GM21515 (cell line): ENCODE measurements around the gene IL20RA.

ENCODE experiments used
- ATAC-seq: cut with Tn5 transposase; IDR thresholded peaks from one replicate; pipeline ENCODE4 v1.9.1; 2021; ENCODE audit not compliant: unreplicated experiment

The IL20RA gene

GRCh38 chr6:137008204-137008603 lies 36.6 kb downstream of the IL20RA start:
- ATAC-seq = no peak

DNA sequence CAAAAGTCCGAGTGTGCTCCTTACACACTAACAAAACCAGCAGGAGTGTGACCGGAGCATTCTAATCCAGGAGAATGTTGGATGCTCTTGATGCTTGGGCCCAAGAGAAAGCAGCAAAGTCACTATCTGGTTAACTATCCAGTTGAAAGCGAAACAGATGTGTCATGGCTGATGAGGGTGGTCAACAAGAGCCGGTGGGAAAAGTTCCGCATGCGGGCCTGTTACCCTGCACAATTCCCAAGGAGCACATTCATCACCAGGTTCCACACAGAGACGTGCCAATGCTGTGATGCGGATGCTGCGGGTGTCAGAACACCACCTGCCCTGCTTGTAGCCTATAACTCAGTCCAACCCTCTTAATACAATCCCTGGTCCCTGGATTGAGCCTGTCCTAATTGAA lies 38.7 kb downstream of the IL20RA start:
- ATAC-seq = no peak

- ATAC-seq = no peak
Observed at GRCh38 chr6:137005073-137005472, 39.7 kb downstream of the IL20RA start.

DNA sequence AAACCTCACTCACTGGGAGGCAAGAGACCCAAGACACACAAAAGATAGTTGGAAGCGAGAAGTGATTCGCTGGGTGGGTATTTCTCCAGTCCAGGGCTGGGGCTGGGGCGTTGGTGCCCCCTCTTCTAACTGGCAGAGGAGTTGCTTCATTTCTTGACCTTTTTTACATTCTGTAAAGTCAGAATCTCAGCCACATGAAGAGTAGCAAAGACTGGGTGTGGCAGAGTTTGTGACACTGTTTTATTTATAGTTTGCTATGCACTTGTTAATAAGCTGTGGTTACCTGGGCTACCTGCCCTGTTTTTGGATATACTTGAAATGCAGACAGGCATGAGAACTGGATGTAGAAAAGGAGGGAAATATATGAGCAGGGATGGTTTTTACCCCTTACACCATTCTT lies 42.3 kb downstream of the IL20RA start:
- ATAC-seq = no peak

GRCh38 chr6:137001977-137002302 lies 42.8 kb downstream of the IL20RA start:
- no peak for ATAC-seq

DNA sequence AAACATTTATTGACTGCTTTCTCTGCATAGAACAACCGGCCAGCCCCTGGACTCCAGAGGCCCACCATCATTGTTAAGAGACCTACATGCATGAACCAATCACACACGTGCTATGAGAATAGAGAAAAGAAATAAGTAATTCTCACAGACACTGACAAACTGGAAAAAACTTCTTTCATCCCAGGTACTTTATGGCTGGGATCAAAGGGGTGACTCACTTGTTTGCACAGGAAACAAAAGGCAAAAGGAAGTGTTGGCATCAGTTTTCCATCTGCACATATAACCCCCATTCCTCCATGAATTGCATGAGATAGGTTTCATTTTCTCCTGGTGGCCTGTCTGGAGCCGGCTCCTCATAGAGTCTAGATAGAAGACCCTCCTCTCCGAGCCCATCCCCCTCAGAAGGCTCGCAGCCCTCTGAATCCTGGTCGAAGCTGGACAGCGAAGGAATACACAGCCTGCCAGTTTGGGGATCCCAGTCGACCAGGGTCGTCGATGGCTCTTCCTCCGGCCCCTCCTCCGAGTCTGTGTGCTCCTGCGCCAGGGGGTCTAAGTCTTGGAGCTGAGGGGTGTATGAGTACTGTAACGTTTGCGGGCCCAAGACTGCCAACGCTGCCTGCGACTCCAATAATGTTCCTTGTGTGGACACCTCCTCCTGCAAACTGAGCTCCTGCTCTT lies 43.3 kb downstream of the IL20RA start:
- ATAC-seq = no peak

- no peak for ATAC-seq
Observed at GRCh38 chr6:137000825-137001224, 43.9 kb downstream of the IL20RA start.

- ATAC-seq = no peak
Observed at GRCh38 chr6:136995521-136995920, 49.2 kb downstream of the IL20RA start.

DNA sequence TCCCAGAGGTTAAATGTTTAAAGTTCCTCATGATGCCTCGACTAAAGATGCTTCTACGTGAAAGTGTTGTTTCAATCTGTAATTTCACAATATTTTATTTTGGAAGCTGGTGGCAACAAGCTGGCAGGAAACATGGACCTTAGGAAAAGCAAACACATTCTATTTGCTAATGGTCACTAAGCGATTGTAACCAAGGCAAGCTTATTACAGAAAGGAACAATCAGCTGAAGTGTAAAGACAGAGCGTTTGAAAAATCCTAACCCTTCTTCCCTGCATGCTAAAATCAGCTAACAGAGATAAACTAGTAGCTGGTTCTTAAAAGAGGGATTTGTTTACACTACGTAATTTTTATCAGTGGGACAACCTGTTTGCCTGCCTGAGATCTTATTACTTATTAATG lies 50.0 kb downstream of the IL20RA start:
- ATAC-seq = no peak

GRCh38 chr6:136992113-136992512 lies 52.7 kb downstream of the IL20RA start:
- no peak for ATAC-seq

DNA sequence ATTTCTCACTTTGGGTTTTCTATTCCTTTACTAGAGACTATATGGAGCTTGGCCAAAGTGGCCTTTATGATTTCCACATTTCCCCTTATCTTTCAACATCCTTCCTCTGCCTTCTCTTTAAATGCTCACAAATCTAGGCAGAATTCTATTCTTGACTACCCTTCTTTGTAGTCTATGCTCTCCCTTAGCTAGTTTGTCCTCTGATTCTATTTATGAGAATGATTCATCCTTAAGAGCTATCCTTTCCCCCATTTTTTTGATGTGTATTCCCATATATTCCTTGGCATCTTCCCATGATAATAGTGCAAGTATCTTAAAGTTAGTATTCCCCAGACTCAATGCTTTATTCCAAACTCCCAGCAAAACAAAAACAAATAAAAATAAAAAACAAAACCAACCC lies 53.1 kb downstream of the IL20RA start:
- no peak for ATAC-seq

DNA sequence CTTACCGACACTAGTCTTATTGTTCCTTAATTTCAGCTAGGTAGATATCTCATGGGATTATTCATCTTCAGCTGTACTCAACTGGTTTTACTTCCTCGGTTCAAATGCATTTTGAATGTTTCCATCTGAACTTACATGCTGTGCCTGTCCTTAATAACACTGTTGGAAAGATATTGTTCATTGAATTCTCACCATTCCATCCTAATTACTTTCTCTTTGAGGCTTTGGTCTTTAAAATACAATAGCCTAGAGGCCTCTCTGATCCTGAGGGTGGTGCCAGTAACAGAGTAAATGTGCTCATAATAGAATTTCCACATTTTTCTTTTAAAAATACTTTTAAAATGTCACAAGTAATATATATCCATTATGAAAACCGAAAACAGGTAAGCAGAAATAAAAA lies 54.0 kb downstream of the IL20RA start:
- ATAC-seq = no peak

GRCh38 chr6:136990242-136990578 lies 54.6 kb downstream of the IL20RA start:
- ATAC-seq = no peak

- ATAC-seq = no peak
Observed at GRCh38 chr6:136989571-136990241, 55.1 kb downstream of the IL20RA start.

- ATAC-seq = no peak
Observed at GRCh38 chr6:136987526-136987925, 57.2 kb downstream of the IL20RA start.

DNA sequence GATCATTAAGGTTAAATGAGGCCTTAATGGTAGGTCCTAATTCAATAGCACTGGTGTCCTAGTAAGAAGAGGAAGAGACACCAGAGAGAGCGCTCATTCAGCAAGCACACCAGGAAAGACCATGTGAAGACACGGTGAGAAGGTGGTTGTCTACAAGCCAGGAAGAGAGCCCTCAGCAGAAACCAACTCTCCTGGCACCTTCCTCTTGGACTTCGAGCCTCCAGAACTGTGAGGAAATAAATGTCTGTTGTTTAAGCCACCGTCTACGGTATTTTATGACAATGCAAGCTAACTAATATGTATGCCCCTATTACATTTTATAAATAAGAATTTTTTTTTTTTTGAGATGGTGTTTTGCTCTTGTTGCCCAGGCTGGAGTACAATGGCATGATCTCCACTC lies 59.3 kb downstream of the IL20RA start:
- no peak for ATAC-seq

DNA sequence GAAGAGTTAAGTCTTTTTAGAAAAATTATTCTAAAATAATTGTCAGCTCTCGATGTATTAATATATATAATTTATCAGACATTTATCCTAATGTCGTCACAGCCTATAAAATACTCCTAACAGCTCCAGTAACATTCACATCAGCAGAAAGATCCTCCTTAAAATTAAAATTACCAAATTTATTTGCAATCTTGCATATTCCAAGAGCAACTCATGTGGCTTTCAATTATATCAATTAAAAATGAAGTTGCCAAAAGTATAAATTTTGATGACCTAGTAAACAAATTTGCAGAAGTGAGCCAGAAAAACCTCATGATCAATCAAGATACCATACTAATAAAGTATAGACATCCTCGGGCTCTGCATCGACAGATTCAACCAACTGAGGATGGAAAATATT lies 60.2 kb downstream of the IL20RA start:
- no peak for ATAC-seq

DNA sequence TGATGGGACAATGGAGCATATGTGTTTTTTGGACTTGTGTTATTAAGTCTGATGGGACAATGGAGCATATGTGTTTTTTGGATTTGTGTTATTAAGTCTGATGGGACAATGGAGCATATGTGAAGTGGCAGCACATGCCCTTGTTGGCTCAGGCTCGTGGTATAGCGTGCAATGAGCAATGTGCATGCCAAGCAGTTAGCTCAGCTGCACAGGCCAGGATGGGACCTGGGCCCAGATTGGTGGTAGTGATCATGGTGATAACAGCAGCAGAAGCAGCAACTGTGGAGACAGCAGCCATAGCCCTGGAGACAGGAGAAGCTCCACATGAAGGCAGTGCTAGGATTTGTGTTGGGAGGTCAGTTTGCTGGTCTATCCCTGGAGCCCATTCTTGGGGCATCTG lies 61.1 kb downstream of the IL20RA start:
- no peak for ATAC-seq

DNA sequence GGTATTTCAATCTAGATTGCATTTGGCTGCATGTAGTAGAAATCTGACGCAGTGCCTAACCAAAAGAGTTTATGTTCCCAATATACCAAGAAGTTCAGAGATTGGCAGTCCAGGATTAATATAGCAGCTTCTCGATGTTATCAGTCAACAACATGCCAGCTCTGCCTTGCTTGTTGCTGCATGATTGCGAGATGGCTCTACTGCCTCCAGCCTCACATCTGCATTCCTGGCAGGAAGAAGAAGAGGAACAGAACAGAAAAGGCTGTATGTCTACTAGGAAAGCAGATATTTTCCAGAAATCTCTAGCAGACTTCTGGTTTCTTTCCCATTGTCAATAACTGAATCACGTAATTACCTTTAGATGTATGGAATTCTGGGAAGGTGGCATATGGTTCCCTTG lies 61.8 kb downstream of the IL20RA start:
- no peak for ATAC-seq

GRCh38 chr6:136980070-136980469 lies 64.7 kb downstream of the IL20RA start:
- no peak for ATAC-seq

DNA sequence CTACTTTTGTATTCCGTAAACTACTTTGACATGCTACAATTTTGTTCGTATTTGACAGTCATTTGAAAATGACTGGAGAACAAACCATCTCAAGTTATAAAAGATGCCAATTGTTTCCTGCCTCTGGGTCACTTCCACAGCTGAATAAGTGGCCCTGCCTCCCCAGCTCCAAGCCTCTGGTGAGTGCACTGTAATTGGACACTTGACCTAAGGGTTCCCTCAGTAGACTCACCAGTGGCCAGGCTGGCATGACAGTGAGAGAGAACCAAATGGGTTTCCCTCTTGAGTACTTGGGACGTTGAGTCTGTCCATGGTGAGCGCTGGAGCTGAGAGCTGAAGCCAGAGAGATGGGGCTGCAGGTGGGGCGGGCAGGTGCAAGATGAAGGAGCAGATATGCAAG lies 65.6 kb downstream of the IL20RA start:
- no peak for ATAC-seq

DNA sequence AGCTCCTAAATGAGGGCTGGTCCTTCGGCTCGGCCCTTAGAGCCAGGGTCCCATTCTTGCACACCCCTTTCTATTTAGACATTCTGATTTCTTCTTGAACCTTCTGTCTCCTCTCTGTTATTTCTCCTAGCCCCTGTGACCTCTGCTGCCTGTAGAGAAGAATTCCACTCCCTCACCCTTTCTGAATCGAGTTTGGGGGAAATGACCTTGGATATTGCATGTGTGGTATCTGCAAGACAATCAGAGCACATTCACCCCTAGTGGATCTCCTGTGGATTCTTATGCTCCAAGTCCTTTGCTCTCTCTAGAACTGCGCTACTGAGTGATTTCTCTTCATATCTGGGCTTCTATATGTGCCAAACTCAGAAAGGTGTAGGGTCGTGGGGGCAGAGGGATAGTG lies 67.7 kb downstream of the IL20RA start:
- ATAC-seq = no peak

DNA sequence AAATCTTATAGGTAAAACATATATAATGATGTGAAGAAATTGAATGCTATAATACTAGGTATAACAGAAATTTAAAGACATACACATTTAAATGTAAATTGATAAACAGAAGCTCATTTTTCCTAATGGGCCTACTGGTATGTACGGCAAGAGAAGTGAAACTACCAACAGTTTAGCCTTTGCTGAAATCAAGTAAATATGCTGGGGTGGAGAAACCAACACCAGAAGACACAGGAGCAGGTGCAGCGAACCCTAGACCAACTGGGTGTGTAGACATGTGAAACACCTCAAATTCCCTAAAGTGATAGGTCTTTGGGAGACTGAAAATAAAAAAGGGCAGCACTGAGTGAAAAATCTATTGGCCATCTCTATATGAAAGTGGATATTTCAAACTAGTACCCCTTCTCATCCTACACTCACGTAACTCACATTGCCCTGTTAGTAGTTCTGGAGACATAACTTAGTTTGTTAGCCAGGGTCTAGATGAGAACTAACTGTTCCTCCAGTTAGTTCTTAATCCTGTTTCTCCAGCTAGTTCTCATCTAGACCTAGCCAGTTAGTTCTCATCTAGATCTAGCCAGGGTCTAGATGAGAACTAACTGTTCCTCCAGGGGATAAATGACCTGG lies 69.6 kb downstream of the IL20RA start:
- no peak for ATAC-seq
